Psoas muscle (tissue), 8 donors: ENCODE results near the gene ICE1. TPM values are rescaled to one million over a fixed set of nuclear protein-coding genes. Genes with fewer than 3 reads are reported as not detected.

Experiments
- ATAC-seq, 4 donors: fragments of 200-7000 bp; cut with Tn5 transposase; one replicate each; pipeline ENCODE4 v1.9.1; 2020; ENCODE audit warnings: moderate library complexity in 3 of 4, mild to moderate bottlenecking in 2 of 4
- DNase-seq, 2 donors: peaks; one replicate each; pipeline ENCODE4 v3.0.0-alpha.2; 2020
- H3K27ac ChIP-seq: fragments of 200-600 bp; one replicate; pipeline ENCODE4 v1.8.0; 2022
- H3K27me3 ChIP-seq, 3 donors: fragments of 200-600 bp in 1 of 3; one replicate each; pipeline versions ENCODE4 v1.6.1 to v1.8.0; 2013 to 2022; ENCODE audit warnings: low read length in 2 of 3, mild to moderate bottlenecking in 2 of 3, moderate library complexity in 1 of 3; ENCODE audit not compliant: insufficient read depth in 3 of 3
- H3K36me3 ChIP-seq, 2 donors: fragments of 200-600 bp in 1 of 2; one replicate each; pipeline versions ENCODE4 v1.6.1 to v1.8.0; 2013 to 2022; ENCODE audit warnings: low read depth in 1 of 2, mild to moderate bottlenecking in 1 of 2, moderate library complexity in 1 of 2; ENCODE audit not compliant: insufficient read depth in 1 of 2
- H3K4me1 ChIP-seq: fragments of 200-600 bp; one replicate; pipeline ENCODE4 v1.8.0; 2022
- H3K4me3 ChIP-seq: fragments of 200-600 bp; one replicate; pipeline ENCODE4 v1.8.0; 2022; ENCODE audit warnings: mild to moderate bottlenecking
- H3K9me3 ChIP-seq: fragments of 200-600 bp; one replicate; pipeline ENCODE4 v1.8.0; 2022
- WGBS, 3 donors: extraction: QIAGEN DNeasy Blood & Tissue Kit; methylation state at CpG; one replicate each; pipeline versions ENCODE4 v1.1.6 to v1.1.7; 2013; 5-methylcytosine and 5-hydroxymethylcytosine counted together
- intact Hi-C, 2 donors: fragments of 100-400 bp; cut with DNase I; formaldehyde crosslinking; loops; one replicate each; pipeline versions ENCODE4 v1.11.0 to v1.14.2; 2022
- polyA plus RNA-seq, 3 donors: library from polyadenylated mRNA; stranded (reverse); fragments of 200-250 nt; gene quantifications; one replicate each; pipeline ENCODE4 v1.2.3, GENCODE V29; 2013
- total RNA-seq, 4 donors: library from RNA; stranded (reverse); fragmentation: NEBNext Ultra II Directional in 2 of 4; extraction: Animal tissue kit (Norgen Biotek cat#: 25700) in 2 of 4; gene quantifications; one replicate each; pipeline versions ENCODE4 v1.2.1 to v1.2.4, GENCODE V29; 2021 to 2023
- TF ChIP-seq, protein P1 (sequence below): fragments of 200-600 bp; IDR thresholded peaks from one replicate; pipeline ENCODE4 v1.8.0; 2022; ENCODE audit warnings: antibody characterized with exemption
- donor health status: healthy with polysubstance abuse.
- donor health status: DM: no; HTN: no; CAD: no; lungs with moderate emphysema.
- donor health status: Bipolar disorder and iron deficiency.
- donor health status: healthy.
- donor health status: DM: yes; HTN: yes; CAD: no.
- donor health status: DM: no; HTN: no; CAD: no.
- donor health status: DM: no; HTN: no; CAD: no.
- donor health status: DM: yes; HTN: yes; CAD: no.

Gene ICE1
- total and polyA plus RNA-seq, 7 donors, result 9.9 to 33.6 (median 26.4) TPM

DNA sequence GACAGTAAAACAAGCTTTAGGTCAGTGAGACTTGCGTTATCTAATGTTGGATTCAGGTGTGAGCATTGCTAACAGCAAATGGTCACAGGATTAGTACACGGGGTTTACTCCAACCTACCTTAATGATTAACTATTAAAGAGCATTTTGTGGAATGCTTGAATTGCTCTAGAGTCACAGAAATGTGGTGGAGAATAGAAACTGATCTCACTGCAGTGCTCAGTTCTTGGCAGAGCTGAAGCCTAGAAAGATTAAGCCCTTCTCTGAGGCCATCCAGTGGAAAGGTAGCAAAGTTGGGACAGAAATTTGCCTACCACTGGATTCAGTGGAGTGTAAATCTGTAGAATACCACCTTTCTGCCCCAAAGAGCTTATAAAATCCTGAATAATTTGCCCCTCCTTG is 60.9 kb downstream of the ICE1 start:
- Histone ChIP-seq H3K4me1 (peaks cover 33% of the 10 kb centered on the region), H3K36me3 (peaks cover 4 to 26% of the 10 kb centered on the region in 2 donors), H3K27ac (peak overlapping the region; percentile 48), H3K4me3 (no peak overlapping the region), H3K9me3 (no peaks in the 10 kb centered on the region), H3K27me3 (no peaks in the 10 kb centered on the region)
- intact Hi-C loops, result no loop called here
- DNase-seq (no peak), ATAC-seq (peak in 3 of 4 donors; percentile 27 to 55 (median 29))
- TF ChIP-seq, protein P1, sequence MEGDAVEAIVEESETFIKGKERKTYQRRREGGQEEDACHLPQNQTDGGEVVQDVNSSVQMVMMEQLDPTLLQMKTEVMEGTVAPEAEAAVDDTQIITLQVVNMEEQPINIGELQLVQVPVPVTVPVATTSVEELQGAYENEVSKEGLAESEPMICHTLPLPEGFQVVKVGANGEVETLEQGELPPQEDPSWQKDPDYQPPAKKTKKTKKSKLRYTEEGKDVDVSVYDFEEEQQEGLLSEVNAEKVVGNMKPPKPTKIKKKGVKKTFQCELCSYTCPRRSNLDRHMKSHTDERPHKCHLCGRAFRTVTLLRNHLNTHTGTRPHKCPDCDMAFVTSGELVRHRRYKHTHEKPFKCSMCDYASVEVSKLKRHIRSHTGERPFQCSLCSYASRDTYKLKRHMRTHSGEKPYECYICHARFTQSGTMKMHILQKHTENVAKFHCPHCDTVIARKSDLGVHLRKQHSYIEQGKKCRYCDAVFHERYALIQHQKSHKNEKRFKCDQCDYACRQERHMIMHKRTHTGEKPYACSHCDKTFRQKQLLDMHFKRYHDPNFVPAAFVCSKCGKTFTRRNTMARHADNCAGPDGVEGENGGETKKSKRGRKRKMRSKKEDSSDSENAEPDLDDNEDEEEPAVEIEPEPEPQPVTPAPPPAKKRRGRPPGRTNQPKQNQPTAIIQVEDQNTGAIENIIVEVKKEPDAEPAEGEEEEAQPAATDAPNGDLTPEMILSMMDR, result no peak
- 77 to 79% (median 78%) methylated on average over 2 of the region's 2 CpGs for WGBS, 3 donors

DNA sequence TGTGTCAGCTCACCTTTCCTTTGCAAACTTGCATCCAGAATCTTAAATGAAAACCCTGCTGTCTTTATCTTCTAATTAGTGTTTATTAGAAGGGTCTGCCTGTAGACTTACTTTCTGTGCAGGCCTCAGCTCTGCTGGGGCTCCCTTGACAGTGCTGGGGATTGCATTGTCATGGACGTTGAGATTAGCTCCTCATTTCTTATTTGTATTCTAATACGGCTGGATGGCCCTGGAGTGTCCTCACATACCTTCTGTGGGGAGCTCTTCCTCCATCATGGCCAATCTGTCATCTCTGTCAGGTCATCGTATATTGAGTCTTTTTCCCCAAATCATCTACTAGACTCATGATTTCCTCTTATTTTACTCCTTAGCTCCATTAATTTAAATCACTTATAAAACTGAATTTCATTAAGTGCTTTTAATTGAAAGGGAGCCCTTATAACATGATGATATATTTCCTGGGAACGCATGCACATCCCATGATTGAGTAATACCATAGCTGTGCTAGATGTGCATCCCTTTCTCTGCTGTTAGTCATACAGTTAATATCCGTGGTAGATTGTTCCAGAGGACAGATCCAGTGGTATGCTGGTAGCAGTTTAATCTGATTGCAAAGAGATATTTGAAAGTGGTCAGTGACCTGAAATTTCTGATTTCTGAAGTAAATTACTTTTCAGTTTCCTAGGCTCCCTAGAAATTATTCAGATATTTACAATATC is 61.6 kb downstream of the ICE1 start:
- intact Hi-C loops, result no loop called here
- H3K27me3 ChIP-seq, result no peaks in the 10 kb centered on the region
- DNase-seq, result no peak
- H3K4me3 ChIP-seq, result no peak overlapping the region
- WGBS, 3 donors, result 73 to 74% (median 73%) methylated on average over 5 of the region's 5 CpGs
- ATAC-seq, result peak in 2 of 4 donors; percentile 42 to 45
- H3K4me1 ChIP-seq, result peaks cover 33% of the 10 kb centered on the region
- peak overlapping the region; percentile 48 for H3K27ac ChIP-seq
- TF ChIP-seq, protein P1, result no peak
- H3K9me3 ChIP-seq, result no peaks in the 10 kb centered on the region
- H3K36me3 ChIP-seq, result peaks cover 4 to 25% of the 10 kb centered on the region in 2 donors

DNA sequence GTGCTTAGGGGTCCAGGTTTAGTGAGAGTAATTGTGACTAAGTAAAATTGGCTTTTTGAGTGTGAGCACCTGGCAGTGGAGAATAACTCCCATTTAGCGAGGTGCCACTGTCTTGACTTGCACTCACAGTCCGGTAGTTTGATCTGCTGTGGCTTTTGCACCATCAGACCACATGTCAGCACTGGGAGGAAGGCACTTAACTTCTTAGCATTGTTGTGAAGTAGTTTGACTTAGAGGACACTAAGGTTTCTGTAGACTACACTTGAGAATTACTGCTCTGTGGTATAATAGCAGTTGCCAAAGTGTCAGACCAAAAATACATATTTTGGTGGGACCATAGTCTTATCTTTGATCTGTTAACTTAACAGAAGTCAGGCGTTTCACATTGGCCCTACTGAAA is 63.6 kb downstream of the ICE1 start:
- ATAC-seq, result no peak
- DNase-seq, result no peak
- H3K27me3 ChIP-seq, result no peaks in the 10 kb centered on the region
- H3K36me3 ChIP-seq, result peaks cover 4 to 38% of the 10 kb centered on the region in 2 donors
- TF ChIP-seq, protein P1, result no peak
- 87 to 91% (median 91%) methylated on average over 3 of the region's 3 CpGs for WGBS, 3 donors
- no peaks in the 10 kb centered on the region for H3K9me3 ChIP-seq
- H3K4me1 ChIP-seq, result peaks cover 38% of the 10 kb centered on the region
- no peak overlapping the region for H3K4me3 ChIP-seq
- intact Hi-C loops, result no loop called here
- no peak overlapping the region for H3K27ac ChIP-seq

DNA sequence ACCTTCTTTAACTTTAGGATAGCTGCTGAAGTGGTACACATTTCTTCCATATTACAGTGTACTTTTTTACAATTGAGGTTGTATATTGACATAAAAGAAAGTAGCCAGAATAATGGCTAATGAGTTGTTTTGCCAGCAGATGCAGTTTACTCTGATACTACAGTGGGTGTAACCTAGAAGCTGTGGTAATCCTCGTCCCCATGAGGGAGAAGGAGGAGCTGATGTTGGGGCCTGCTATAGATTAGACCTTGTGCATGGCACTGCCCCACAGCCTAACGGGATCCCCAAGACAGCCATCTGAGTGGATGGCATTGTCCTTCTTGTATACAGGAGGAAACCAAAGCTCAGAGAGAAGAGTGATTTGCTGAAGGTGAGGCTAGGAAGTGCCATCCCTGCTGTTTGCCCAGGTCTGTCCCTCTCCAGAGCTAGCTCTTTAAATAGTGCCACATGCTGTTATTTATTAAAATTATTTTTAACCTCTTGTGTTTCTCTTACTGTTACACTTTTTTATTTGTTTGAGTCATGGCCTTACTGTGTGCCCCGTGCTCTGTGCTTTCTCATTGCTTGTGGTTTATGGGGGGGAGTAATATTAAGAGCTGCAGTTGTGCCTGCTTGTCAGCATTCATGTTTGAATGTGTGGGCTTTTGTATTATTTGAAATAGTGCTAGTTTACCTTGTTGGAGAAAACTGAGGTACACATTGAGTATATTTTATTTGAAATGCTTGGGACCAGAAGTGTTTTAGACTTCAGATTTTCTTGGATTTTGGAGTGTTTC is 65.3 kb downstream of the ICE1 start:
- intact Hi-C loops, result no loop called here

More for the DNA sequence above, 65.3 kb downstream of the ICE1 start:
- Histone ChIP-seq H3K27me3 (no peaks in the 10 kb centered on the region), H3K4me1 (peaks cover 44% of the 10 kb centered on the region), H3K4me3 (no peak overlapping the region), H3K27ac (peak overlapping the region; percentile 27), H3K9me3 (no peaks in the 10 kb centered on the region), H3K36me3 (peaks cover 4 to 38% of the 10 kb centered on the region in 2 donors)
- 66 to 83% (median 77%) methylated on average over 3 of the region's 3 CpGs for WGBS, 3 donors
- no peak for ATAC-seq
- no peak for DNase-seq
- TF ChIP-seq, protein P1, result no peak
